Measurements from ENCODE around the gene SMYD1. TPM values are rescaled to one million over a fixed set of nuclear protein-coding genes. Genes with fewer than 3 reads are reported as not detected.
"Not testable (repeated sequence)": the region's sequence is repeated elsewhere in the genome, so short reads cannot be mapped to it uniquely, and the experiment has no call there.

The SMYD1 gene
- total RNA-seq = under 1 TPM in 1 of 4 donors, not detected in 3; 0.07 TPM

DNA sequence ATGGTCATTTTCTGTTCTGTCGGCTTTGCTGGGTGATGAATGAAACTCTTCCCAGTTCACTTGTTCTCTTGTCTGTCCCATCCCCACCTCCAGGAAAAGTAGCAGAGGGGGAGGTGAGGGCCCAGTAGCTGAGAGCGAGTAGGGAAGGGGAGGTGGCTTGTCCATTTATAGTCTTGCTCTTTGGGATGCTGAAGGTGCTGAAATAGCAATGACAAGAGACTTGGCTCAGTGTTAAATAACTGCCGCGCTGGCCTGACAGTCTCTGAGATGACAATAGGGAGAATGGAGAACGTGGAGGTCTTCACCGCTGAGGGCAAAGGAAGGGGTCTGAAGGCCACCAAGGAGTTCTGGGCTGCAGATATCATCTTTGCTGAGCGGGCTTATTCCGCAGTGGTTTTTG lies at the start of gene SMYD1:
Gene SMYD1, plus strand, starts transcription at position 228 of the 400 bp plus-strand sequence. Its CDS starts 40 bp downstream, at position 268.
- Histone ChIP-seq H3K36me3 (no peaks in the 10 kb centered on the region), H3K27ac (no peak within 1 kb of the TSS), H3K4me1 (no peaks in the 10 kb centered on the region), H3K4me3 (no peak within 1 kb of the TSS), H3K27me3 (no peaks in the 10 kb centered on the region), H3K9me3 (no peaks in the 10 kb centered on the region)
- intact Hi-C loops (cut with DNase I; ENCODE audit: low total_unique reads) = no loop called here
- no peak for DNase-seq
- no peak for TF ChIP-seq POLR2A (IDR thresholded peaks at IDR 0.05)
- TF ChIP-seq, protein P1, sequence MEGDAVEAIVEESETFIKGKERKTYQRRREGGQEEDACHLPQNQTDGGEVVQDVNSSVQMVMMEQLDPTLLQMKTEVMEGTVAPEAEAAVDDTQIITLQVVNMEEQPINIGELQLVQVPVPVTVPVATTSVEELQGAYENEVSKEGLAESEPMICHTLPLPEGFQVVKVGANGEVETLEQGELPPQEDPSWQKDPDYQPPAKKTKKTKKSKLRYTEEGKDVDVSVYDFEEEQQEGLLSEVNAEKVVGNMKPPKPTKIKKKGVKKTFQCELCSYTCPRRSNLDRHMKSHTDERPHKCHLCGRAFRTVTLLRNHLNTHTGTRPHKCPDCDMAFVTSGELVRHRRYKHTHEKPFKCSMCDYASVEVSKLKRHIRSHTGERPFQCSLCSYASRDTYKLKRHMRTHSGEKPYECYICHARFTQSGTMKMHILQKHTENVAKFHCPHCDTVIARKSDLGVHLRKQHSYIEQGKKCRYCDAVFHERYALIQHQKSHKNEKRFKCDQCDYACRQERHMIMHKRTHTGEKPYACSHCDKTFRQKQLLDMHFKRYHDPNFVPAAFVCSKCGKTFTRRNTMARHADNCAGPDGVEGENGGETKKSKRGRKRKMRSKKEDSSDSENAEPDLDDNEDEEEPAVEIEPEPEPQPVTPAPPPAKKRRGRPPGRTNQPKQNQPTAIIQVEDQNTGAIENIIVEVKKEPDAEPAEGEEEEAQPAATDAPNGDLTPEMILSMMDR (IDR thresholded peaks at IDR 0.05) = no peak

DNA sequence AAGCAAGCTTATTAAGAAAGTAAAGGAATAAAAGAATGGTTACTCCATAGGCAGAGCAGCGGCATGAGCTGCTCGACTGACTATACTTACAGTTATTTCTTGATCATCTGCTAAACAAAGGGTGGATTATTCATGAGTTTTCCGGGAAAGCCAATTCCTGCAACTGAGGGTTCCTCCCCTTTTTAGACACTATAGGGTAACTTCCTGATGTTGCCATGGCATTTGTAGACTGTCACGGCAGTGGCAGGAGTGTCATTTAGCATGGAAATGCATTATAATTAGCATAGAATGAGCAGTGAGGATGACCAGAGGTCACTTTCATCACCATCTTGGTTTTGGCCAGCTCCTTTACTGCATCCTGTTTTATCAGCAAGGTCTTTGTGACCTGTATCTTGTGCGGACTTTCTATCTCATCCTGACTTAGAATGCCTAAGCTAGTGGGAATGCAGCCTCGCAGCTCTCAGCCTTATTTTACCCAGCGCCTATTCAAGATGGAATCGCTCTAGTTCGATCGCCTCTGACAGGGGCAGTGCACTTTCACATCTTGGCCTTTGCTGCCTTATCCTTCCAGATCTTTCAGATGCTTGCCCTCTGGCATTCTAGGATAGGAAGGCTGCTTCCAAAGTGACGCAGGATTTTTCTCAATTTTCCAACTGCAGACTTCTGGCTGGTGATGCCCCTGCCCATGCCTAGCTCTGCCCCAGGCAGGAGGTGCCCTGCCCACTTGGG lies 49.4 kb upstream of the SMYD1 start:
- intact Hi-C loops (cut with DNase I; ENCODE audit: low total_unique reads); H3K4me3 ChIP-seq; H3K9me3 ChIP-seq; H3K36me3 ChIP-seq; H3K27ac ChIP-seq; DNase-seq; H3K4me1 ChIP-seq; H3K27me3 ChIP-seq: not testable (repeated sequence)

DNA sequence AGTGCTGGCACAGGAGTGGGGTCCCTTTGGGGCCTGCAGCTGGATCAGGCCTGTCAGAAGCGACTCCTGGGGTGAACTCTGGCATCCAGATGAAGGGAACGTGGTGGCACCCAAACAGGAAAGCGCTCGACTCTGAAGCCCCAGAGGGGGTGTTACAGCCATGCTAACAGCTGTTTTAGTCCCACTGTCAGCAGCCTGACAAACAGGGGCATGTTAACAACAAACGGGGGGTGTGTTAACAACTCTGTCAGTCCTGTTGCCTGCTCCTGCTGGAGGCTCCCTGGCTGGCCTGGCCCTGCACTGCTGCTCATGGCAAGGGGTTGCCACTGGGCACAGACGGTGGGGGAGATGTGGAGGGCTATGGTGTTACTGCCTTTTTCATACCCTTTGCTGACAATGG lies 48.7 kb upstream of the SMYD1 start:
- Histone ChIP-seq H3K27me3 (no peaks in the 10 kb centered on the region), H3K27ac (no peak overlapping the region), H3K9me3 (no peaks in the 10 kb centered on the region), H3K4me3 (no peak overlapping the region), H3K36me3 (no peaks in the 10 kb centered on the region), H3K4me1 (no peaks in the 10 kb centered on the region)
- intact Hi-C loops (cut with DNase I; ENCODE audit: low total_unique reads) = no loop called here
- TF ChIP-seq POLR2A (IDR thresholded peaks at IDR 0.05) = no peak
- TF ChIP-seq, protein P1 (IDR thresholded peaks at IDR 0.05) = no peak
- no peak for DNase-seq

DNA sequence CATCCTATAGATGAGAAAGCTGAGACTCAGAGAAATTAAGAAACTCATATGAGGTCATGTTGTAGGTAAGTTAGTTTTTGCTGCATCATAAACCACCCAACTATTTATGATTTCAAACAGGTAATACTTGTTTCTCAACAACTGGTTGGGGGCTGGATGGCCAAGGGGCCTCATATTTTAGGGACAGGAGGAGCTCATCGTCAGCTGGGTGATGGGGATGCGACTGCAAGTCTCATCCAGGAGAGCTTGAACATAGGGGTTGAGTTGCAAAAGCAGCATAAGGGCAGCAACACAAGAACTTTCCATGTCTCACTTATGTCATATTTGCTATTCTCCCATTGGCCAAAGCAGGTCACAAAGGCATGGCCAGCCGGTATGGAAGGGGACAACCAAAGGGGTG lies 47.6 kb upstream of the SMYD1 start:
- intact Hi-C loops (cut with DNase I; ENCODE audit: low total_unique reads) = no loop called here
- H3K27me3 ChIP-seq = no peaks in the 10 kb centered on the region
- no peaks in the 10 kb centered on the region for H3K9me3 ChIP-seq
- H3K4me3 ChIP-seq = no peak overlapping the region
- H3K27ac ChIP-seq = no peak overlapping the region
- DNase-seq = no peak
- TF ChIP-seq POLR2A (IDR thresholded peaks at IDR 0.05) = no peak
- TF ChIP-seq, protein P1 (IDR thresholded peaks at IDR 0.05) = no peak
- no peaks in the 10 kb centered on the region for H3K4me1 ChIP-seq
- no peaks in the 10 kb centered on the region for H3K36me3 ChIP-seq

DNA sequence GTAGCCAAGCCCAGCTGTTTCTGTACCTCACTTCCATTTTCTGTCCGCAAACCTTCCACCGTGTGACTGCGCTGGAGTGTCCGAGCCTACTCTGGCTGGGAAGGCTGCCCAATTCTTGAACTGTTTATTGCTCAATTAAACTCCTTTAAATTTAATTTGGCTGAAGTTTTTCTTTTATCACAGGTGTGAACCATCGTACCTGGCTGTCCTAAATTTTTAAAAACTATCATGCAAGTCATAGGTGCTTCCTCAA lies 45.0 kb upstream of the SMYD1 start:
- DNase-seq = no peak
- TF ChIP-seq POLR2A (IDR thresholded peaks at IDR 0.05) = no peak
- TF ChIP-seq, protein P1 (IDR thresholded peaks at IDR 0.05) = no peak
- Histone ChIP-seq H3K9me3 (no peaks in the 10 kb centered on the region), H3K36me3 (no peaks in the 10 kb centered on the region), H3K4me3 (no peak overlapping the region), H3K27me3 (no peaks in the 10 kb centered on the region), H3K4me1 (no peaks in the 10 kb centered on the region), H3K27ac (no peak overlapping the region)
- intact Hi-C loops (cut with DNase I; ENCODE audit: low total_unique reads) = no loop called here

DNA sequence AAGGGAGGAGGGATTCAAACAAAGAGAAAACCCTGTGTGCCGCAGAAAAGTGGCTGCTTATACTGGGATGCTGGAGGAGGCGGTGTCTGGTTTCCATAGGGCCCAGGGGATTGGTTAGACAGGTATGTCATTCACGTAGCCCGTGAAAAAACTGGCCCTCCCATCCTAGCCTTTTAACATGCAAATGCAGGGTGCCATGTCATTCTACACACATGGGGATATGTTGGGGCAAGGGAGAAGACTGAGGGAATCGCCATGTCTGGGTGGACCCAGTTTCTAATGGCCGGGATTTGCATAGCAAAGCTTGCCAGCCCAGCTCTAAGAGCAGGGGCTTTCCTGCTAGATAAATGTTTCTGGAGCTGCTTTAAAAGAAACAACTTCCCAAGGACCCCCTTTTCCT lies 43.1 kb upstream of the SMYD1 start:
- H3K4me3 ChIP-seq = no peak overlapping the region
- H3K36me3 ChIP-seq = no peaks in the 10 kb centered on the region
- H3K9me3 ChIP-seq = no peaks in the 10 kb centered on the region
- DNase-seq = no peak
- intact Hi-C loops (cut with DNase I; ENCODE audit: low total_unique reads) = no loop called here
- no peak for TF ChIP-seq POLR2A (IDR thresholded peaks at IDR 0.05)
- TF ChIP-seq, protein P1 (IDR thresholded peaks at IDR 0.05) = no peak
- H3K4me1 ChIP-seq = no peaks in the 10 kb centered on the region
- H3K27ac ChIP-seq = no peak overlapping the region
- H3K27me3 ChIP-seq = no peaks in the 10 kb centered on the region

Measured in uterus (tissue), 4 donors.